H1 (cell line): ENCODE results near the gene DCX. TPM values are rescaled to one million over a fixed set of nuclear protein-coding genes. Genes with fewer than 3 reads are reported as not detected.

Source experiments
- CTCF ChIA-PET: fragments of 300-600 bp; sonication (Branson Sonifier 250); formaldehyde crosslinking; loops from one replicate; lab custom pipeline; 2021; ENCODE audit not compliant: partially characterized antibody; lab: Charles Lee
- POLR2A ChIA-PET: fragments of 300-600 bp; sonication (Branson Sonifier 250); formaldehyde crosslinking; loops from one replicate; lab custom pipeline; 2021; ENCODE audit warnings: inconsistent platforms; ENCODE audit not compliant: partially characterized antibody; lab: Charles Lee
- DNase-seq, 2 experiments: peaks; one replicate each; pipeline versions ENCODE4 v3.0.0 to v3.0.0-alpha.2; 2010 to 2022; ENCODE audit warnings: low spot score in 2 of 2, low read depth in 1 of 2, mixed read lengths in 1 of 2
- FAIRE-seq: peaks from 2 replicates; lab custom pipeline; 2011; peaks lifted over from hg19 to GRCh38; lab: Jason Lieb, UNC
- H2AFZ ChIP-seq: 2 replicates; pipeline ENCODE4 v1.8.1; 2012; ENCODE audit warnings: low read length, inconsistent platforms
- H2AK5ac ChIP-seq: 2 replicates; pipeline ENCODE4 v1.6.1; 2013; ENCODE audit warnings: low read depth, low read length
- H2BK120ac ChIP-seq: replicated peaks from 2 replicates; pipeline ENCODE3; 2013; ENCODE audit warnings: low read depth, low read length, inconsistent platforms
- H2BK12ac ChIP-seq: 2 replicates; pipeline ENCODE4 v1.6.1; 2013; ENCODE audit warnings: low read depth, low read length
- H2BK15ac ChIP-seq: 2 replicates; pipeline ENCODE4 v1.6.1; 2013; ENCODE audit warnings: low read length
- H2BK20ac ChIP-seq: 2 replicates; pipeline ENCODE4 v1.6.1; 2013; ENCODE audit warnings: low read length
- H2BK5ac ChIP-seq: 2 replicates; pipeline ENCODE4 v1.6.1; 2013; ENCODE audit warnings: low read depth, low read length
- H3K14ac ChIP-seq: 2 replicates; pipeline ENCODE4 v1.6.1; 2013; ENCODE audit warnings: inconsistent platforms; ENCODE audit not compliant: insufficient read length
- H3K18ac ChIP-seq: 2 replicates; pipeline ENCODE4 v1.6.1; 2013; ENCODE audit warnings: low read length; ENCODE audit errors: extremely low read depth
- H3K23ac ChIP-seq: 2 replicates; pipeline ENCODE4 v1.6.1; 2013; ENCODE audit warnings: inconsistent platforms; ENCODE audit not compliant: insufficient read length
- H3K23me2 ChIP-seq: 2 replicates; pipeline ENCODE4 v1.6.1; 2013; ENCODE audit warnings: low read depth, low read length
- H3K27ac ChIP-seq: 2 replicates; pipeline ENCODE4 v1.6.1; 2011; ENCODE audit warnings: low read depth, low read length, inconsistent platforms
- H3K27me3 ChIP-seq, 4 experiments: replicated peaks in 1 of 4; 1 replicate in 1 of 4; 2 replicates in 3 of 4; pipeline versions ENCODE4 v1.6.1 to v1.8.1; 2011 to 2013; ENCODE audit warnings: low read length in 3 of 4, mild to moderate bottlenecking in 3 of 4, inconsistent platforms in 2 of 4, mixed read lengths in 2 of 4, moderate library complexity in 1 of 4; ENCODE audit not compliant: control insufficient read depth in 3 of 4, insufficient read depth in 3 of 4; ENCODE audit errors: extremely low read depth in 1 of 4
- H3K36me3 ChIP-seq, 4 experiments: 2 replicates each; pipeline versions ENCODE4 v1.6.1 to v1.8.1; 2011 to 2013; ENCODE audit warnings: mild to moderate bottlenecking in 4 of 4, low read length in 3 of 4, moderate library complexity in 2 of 4, control low read depth in 1 of 4, inconsistent platforms in 1 of 4; ENCODE audit not compliant: insufficient read depth in 4 of 4, control insufficient read depth in 2 of 4
- H3K4ac ChIP-seq: replicated peaks from 2 replicates; pipeline ENCODE3; 2013; ENCODE audit warnings: low read length, low read depth, mixed read lengths, inconsistent platforms; ENCODE audit not compliant: insufficient read length
- H3K4me1 ChIP-seq, 4 experiments: replicated peaks in 1 of 4; 1 replicate in 1 of 4; 2 replicates in 3 of 4; pipeline versions ENCODE4 v1.6.1 to v1.8.1; 2011 to 2013; ENCODE audit warnings: low read length in 3 of 4, inconsistent platforms in 2 of 4, mixed read lengths in 1 of 4; ENCODE audit not compliant: insufficient read depth in 4 of 4, control insufficient read depth in 3 of 4
- H3K4me2 ChIP-seq, 2 experiments: 2 replicates each; pipeline versions ENCODE4 v1.6.1 to v1.8.1; 2011 to 2013; ENCODE audit warnings: low read depth in 2 of 2, low read length in 2 of 2, control low read depth in 1 of 2, inconsistent platforms in 1 of 2, mild to moderate bottlenecking in 1 of 2; ENCODE audit not compliant: insufficient read depth in 1 of 2
- H3K4me3 ChIP-seq, 4 experiments: fragments of 200-600, 300-600 bp in 1 of 4; sonication (generic), shearing (Covaris generic), sonication (Bioruptor Twin) in 1 of 4; 2 replicates each; pipeline versions ENCODE4 v1.5.1 to v1.8.1; 2011 to 2016; ENCODE audit warnings: low read length in 4 of 4, low read depth in 3 of 4, control low read depth in 2 of 4, inconsistent platforms in 2 of 4, mild to moderate bottlenecking in 2 of 4, mixed read lengths in 1 of 4, moderate library complexity in 1 of 4; ENCODE audit not compliant: insufficient read depth in 2 of 4; ENCODE audit errors: extremely low read depth in 1 of 4
- H3K56ac ChIP-seq: replicated peaks from 2 replicates; pipeline ENCODE3; 2013; ENCODE audit warnings: low read depth, mild to moderate bottlenecking, mixed read lengths, low read length, inconsistent platforms; ENCODE audit not compliant: insufficient read length
- H3K79me1 ChIP-seq: 2 replicates; pipeline ENCODE4 v1.6.1; 2013; ENCODE audit warnings: low read depth, low read length, control low read depth
- H3K79me2 ChIP-seq, 2 experiments: 2 replicates each; pipeline versions ENCODE4 v1.6.1 to v1.8.1; 2012 to 2013; ENCODE audit warnings: low read length in 2 of 2, mild to moderate bottlenecking in 2 of 2, inconsistent platforms in 1 of 2; ENCODE audit not compliant: insufficient read depth in 2 of 2, control insufficient read depth in 1 of 2
- H3K9ac ChIP-seq, 4 experiments: replicated peaks in 1 of 4; 1 replicate in 1 of 4; 2 replicates in 3 of 4; pipeline versions ENCODE4 v1.6.1 to v1.8.1; 2011 to 2013; ENCODE audit warnings: low read depth in 3 of 4, low read length in 3 of 4, control low read depth in 2 of 4, mild to moderate bottlenecking in 2 of 4, moderate library complexity in 2 of 4, inconsistent platforms in 1 of 4; ENCODE audit errors: extremely low read depth in 1 of 4
- H3K9me3 ChIP-seq, 2 experiments: 2 replicates each; pipeline versions ENCODE4 v1.6.1 to v1.8.1; 2012 to 2013; ENCODE audit warnings: mild to moderate bottlenecking in 2 of 2, moderate library complexity in 2 of 2, control low read depth in 1 of 2, inconsistent platforms in 1 of 2, low read depth in 1 of 2, low read length in 1 of 2, mixed read lengths in 1 of 2; ENCODE audit not compliant: insufficient read depth in 2 of 2
- H4K20me1 ChIP-seq, 2 experiments: replicated peaks in 1 of 2; 2 replicates each; pipeline versions ENCODE3 to v1.8.1; 2011 to 2013; ENCODE audit warnings: inconsistent platforms in 2 of 2, low read length in 2 of 2, mild to moderate bottlenecking in 1 of 2; ENCODE audit not compliant: insufficient read depth in 2 of 2, control insufficient read depth in 1 of 2
- H4K5ac ChIP-seq: 2 replicates; pipeline ENCODE4 v1.6.1; 2013; ENCODE audit warnings: low read length, low read depth, mixed read lengths, inconsistent platforms; ENCODE audit not compliant: insufficient read length
- H4K8ac ChIP-seq: 2 replicates; pipeline ENCODE4 v1.8.0; 2013; ENCODE audit warnings: mild to moderate bottlenecking, moderate library complexity, low read length, inconsistent platforms; ENCODE audit not compliant: insufficient read depth; ENCODE audit errors: extremely low read depth
- H4K91ac ChIP-seq: replicated peaks from 2 replicates; pipeline ENCODE3; 2013; ENCODE audit warnings: low read length, mixed read lengths, inconsistent platforms; ENCODE audit not compliant: insufficient read length
- BCL11A ChIP-seq, 2 experiments: IDR thresholded peaks; one replicate each; pipeline ENCODE4 v1.6.1; 2011; ENCODE audit warnings: low read depth in 2 of 2, low read length in 2 of 2, mild to moderate bottlenecking in 2 of 2
- E2F6 ChIP-seq: IDR thresholded peaks from 2 replicates; pipeline ENCODE4 v1.6.1; 2012; ENCODE audit warnings: inconsistent platforms
- MAFK ChIP-seq: IDR thresholded peaks from 2 replicates; pipeline ENCODE4 v1.6.1; 2012; ENCODE audit warnings: low read depth, mild to moderate bottlenecking, improper control_type of control experiment, low read length
- WGBS, 2 experiments: shearing (Covaris generic) in 1 of 2; methylation state at CpG; one replicate each; pipeline versions ENCODE4 v1.1.6 to v1.1.7; 2013 to 2015; ENCODE audit warnings: low lambda C conversion rate in 2 of 2, mixed read lengths in 2 of 2, inconsistent platforms in 1 of 2, low coverage in 1 of 2, missing lambda C conversion rate in 1 of 2; ENCODE audit not compliant: insufficient replicate concordance in 2 of 2, insufficient coverage in 1 of 2, insufficient read length in 1 of 2; ENCODE audit errors: extremely low coverage in 1 of 2, missing lambda C conversion rate in 1 of 2; 5-methylcytosine and 5-hydroxymethylcytosine counted together
- polyA plus RNA-seq, 7 experiments: library from polyadenylated mRNA; depleted of rRNA in 3 of 7; stranded (reverse) in 5 of 7; unstranded in 2 of 7; fragments of >200 nt in 5 of 7; fragments of 200-250 nt in 2 of 7; gene quantifications; 1 replicate in 5 of 7; 2 replicates in 1 of 7; 4 replicates in 1 of 7; pipeline versions ENCODE4 v1.2.1 to v1.2.3, GENCODE V29; 2011 to 2013; ENCODE audit warnings: missing spikeins in 2 of 7, mixed read lengths in 2 of 7
- total RNA-seq: library from RNA; stranded (reverse); fragmentation: NEBNext Ultra II Directional; extraction: Animal tissue kit (Norgen Biotek cat#: 25700); gene quantifications from 2 replicates; pipeline ENCODE4 v1.2.1, GENCODE V29; 2021

The DCX gene
- total and polyA plus RNA-seq, 2 of the 8 experiments (the other 6 are each of a cell fraction or from before 2014, with no cell fraction given): 1.3 to 3.3 TPM

DNA sequence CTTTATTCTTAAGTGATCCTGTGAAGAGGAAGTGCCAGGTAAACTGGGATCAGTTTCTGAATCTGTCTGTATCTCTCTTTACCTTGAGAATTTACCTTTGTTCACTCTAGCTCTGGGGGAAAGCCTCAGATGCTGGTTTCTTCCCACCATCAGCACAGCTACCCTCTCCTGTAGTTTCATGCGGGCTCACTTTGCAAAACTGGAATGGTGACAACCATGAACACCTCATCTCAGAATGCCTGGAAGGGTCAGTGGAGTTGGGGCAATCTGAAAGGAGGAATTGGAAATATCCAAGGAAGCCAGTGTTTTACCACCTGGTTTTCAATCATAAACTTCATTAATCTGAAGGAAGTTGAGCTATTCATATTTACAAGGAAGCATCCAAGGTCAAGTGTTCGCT lies 30.8 kb upstream of the DCX start:
- no peak overlapping the region for H3K4me2 ChIP-seq
- no peak for FAIRE-seq
- no peak overlapping the region for H3K9ac ChIP-seq
- H4K5ac ChIP-seq: no peak overlapping the region
- no peaks in the 10 kb centered on the region for H3K36me3 ChIP-seq
- CTCF ChIA-PET: interaction anchor here (2.0 kb wide), 1 partner anchor 82 kb away, joined by 7 read pairs; no protein-coding TSS in a partner anchor
- no peaks in the 10 kb centered on the region for H3K27me3 ChIP-seq
- H2BK12ac ChIP-seq: no peak overlapping the region
- no peak overlapping the region for H3K18ac ChIP-seq
- no peak overlapping the region for H2BK5ac ChIP-seq
- H3K79me2 ChIP-seq: no peaks in the 10 kb centered on the region
- H3K14ac ChIP-seq: no peak overlapping the region
- no peak overlapping the region for H3K56ac ChIP-seq
- no peak overlapping the region for H2AK5ac ChIP-seq
- H3K4me3 ChIP-seq: no peak overlapping the region
- H4K20me1 ChIP-seq: no peaks in the 10 kb centered on the region
- H3K79me1 ChIP-seq: no peaks in the 10 kb centered on the region
- H3K9me3 ChIP-seq: no peaks in the 10 kb centered on the region
- no peak overlapping the region for H3K4ac ChIP-seq
- no peak overlapping the region for H3K23ac ChIP-seq
- no peaks in the 10 kb centered on the region for H3K23me2 ChIP-seq
- no peak overlapping the region for H2BK15ac ChIP-seq
- H2BK120ac ChIP-seq: no peak overlapping the region
- H4K91ac ChIP-seq: no peak overlapping the region
- POLR2A ChIA-PET: no interaction called here
- H2BK20ac ChIP-seq: no peak overlapping the region
- no peak overlapping the region for H4K8ac ChIP-seq
- no peak for DNase-seq
- no peaks in the 10 kb centered on the region for H3K4me1 ChIP-seq
- no peak overlapping the region for H2AFZ ChIP-seq
- WGBS, 2 experiments: 90% methylated on average over 2 of the region's 2 CpGs; no CpG with 5 or more reads in 1 of the 2 experiments
- no peak overlapping the region for H3K27ac ChIP-seq
- no peak for TF ChIP-seq E2F6
- TF ChIP-seq BCL11A (IDR thresholded peaks at IDR 0.05; ENCODE audit: low read depth in 2 of 2, low read length in 2 of 2): no peak
- no peak for TF ChIP-seq MAFK
